Measurements from ENCODE around the gene ZNHIT2.

Gene ZNHIT2

DNA sequence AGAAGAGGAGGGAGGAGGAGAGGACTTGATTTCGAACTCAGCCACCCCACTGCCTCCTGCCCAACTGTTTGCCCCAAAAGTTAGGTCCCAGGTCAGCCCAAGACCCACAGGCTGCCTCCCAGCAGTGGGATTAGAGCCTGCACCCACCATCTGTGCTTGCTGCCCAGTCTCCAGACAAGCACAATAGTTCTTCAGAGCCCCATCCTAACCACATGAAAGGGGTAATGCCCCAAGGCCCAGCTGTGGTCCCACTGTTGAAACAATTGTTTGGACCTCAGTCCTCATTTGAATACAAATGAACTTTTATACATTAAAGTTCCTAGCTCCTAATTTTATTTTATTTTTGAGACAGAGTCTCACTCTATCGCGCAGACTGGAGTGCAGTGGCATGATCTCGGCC lies 26.9 kb downstream of the ZNHIT2 start:
- TF ChIP-seq SPI1 (IDR thresholded peaks at IDR 0.05; ENCODE audit: borderline replicate concordance, low read depth) (no peak), POLR2AphosphoS5 (IDR thresholded peaks at IDR 0.05; ENCODE audit: low read depth) (no peak), GABPA (IDR thresholded peaks at IDR 0.05; ENCODE audit: low read depth) (no peak)
- TF ChIP-seq, protein P1, sequence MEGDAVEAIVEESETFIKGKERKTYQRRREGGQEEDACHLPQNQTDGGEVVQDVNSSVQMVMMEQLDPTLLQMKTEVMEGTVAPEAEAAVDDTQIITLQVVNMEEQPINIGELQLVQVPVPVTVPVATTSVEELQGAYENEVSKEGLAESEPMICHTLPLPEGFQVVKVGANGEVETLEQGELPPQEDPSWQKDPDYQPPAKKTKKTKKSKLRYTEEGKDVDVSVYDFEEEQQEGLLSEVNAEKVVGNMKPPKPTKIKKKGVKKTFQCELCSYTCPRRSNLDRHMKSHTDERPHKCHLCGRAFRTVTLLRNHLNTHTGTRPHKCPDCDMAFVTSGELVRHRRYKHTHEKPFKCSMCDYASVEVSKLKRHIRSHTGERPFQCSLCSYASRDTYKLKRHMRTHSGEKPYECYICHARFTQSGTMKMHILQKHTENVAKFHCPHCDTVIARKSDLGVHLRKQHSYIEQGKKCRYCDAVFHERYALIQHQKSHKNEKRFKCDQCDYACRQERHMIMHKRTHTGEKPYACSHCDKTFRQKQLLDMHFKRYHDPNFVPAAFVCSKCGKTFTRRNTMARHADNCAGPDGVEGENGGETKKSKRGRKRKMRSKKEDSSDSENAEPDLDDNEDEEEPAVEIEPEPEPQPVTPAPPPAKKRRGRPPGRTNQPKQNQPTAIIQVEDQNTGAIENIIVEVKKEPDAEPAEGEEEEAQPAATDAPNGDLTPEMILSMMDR (IDR thresholded peaks at IDR 0.05; ENCODE audit: insufficient read depth, low read length): no peak
- TF ChIP-seq, protein P2, sequence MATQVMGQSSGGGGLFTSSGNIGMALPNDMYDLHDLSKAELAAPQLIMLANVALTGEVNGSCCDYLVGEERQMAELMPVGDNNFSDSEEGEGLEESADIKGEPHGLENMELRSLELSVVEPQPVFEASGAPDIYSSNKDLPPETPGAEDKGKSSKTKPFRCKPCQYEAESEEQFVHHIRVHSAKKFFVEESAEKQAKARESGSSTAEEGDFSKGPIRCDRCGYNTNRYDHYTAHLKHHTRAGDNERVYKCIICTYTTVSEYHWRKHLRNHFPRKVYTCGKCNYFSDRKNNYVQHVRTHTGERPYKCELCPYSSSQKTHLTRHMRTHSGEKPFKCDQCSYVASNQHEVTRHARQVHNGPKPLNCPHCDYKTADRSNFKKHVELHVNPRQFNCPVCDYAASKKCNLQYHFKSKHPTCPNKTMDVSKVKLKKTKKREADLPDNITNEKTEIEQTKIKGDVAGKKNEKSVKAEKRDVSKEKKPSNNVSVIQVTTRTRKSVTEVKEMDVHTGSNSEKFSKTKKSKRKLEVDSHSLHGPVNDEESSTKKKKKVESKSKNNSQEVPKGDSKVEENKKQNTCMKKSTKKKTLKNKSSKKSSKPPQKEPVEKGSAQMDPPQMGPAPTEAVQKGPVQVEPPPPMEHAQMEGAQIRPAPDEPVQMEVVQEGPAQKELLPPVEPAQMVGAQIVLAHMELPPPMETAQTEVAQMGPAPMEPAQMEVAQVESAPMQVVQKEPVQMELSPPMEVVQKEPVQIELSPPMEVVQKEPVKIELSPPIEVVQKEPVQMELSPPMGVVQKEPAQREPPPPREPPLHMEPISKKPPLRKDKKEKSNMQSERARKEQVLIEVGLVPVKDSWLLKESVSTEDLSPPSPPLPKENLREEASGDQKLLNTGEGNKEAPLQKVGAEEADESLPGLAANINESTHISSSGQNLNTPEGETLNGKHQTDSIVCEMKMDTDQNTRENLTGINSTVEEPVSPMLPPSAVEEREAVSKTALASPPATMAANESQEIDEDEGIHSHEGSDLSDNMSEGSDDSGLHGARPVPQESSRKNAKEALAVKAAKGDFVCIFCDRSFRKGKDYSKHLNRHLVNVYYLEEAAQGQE (IDR thresholded peaks at IDR 0.05; ENCODE audit: insufficient replicate concordance, low read depth): no peak
- no peaks in the 10 kb centered on the region for H3K27me3 ChIP-seq (ENCODE audit: insufficient read depth, poor library complexity, severe bottlenecking)
- H3K27ac ChIP-seq (replicated peaks): no peak overlapping the region
- DNase-seq (ENCODE audit: low read depth in 1 of 2, low spot score in 1 of 2): no peak
- H3K4me3 ChIP-seq (replicated peaks; ENCODE audit: insufficient read depth, low read length): no peak overlapping the region

DNA sequence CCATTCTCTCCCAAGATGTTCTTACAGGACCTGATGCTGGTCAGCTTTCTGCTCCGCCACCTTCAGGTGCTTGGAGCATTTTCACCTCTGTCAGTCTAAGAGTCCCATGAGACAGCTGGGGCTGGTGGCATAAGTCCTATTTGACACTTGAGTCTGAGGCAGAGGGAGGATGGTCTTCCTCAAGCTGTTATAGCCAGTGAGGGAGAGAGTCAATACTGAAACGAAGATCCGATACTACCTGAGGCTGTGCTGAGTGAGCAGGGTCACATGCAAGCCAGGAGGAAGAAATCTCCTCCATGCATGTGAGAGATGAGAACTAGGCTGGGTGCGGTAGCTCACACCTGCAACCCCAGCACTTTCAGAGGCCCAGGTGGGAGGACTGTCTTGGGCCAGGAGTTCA lies 27.9 kb downstream of the ZNHIT2 start:
- TF ChIP-seq, protein P2 (IDR thresholded peaks at IDR 0.05; ENCODE audit: insufficient replicate concordance, low read depth): no peak
- TF ChIP-seq POLR2AphosphoS5 (IDR thresholded peaks at IDR 0.05; ENCODE audit: low read depth) (no peak), GABPA (IDR thresholded peaks at IDR 0.05; ENCODE audit: low read depth) (no peak), SPI1 (IDR thresholded peaks at IDR 0.05; ENCODE audit: borderline replicate concordance, low read depth) (no peak)
- TF ChIP-seq, protein P1 (IDR thresholded peaks at IDR 0.05; ENCODE audit: insufficient read depth, low read length): no peak
- no peak for DNase-seq (ENCODE audit: low read depth in 1 of 2, low spot score in 1 of 2)

GRCh38 chr11:65087827-65088226 lies 29.7 kb downstream of the ZNHIT2 start:
- TF ChIP-seq SPI1 (IDR thresholded peaks at IDR 0.05; ENCODE audit: borderline replicate concordance, low read depth) (no peak), GABPA (IDR thresholded peaks at IDR 0.05; ENCODE audit: low read depth) (no peak), POLR2AphosphoS5 (IDR thresholded peaks at IDR 0.05; ENCODE audit: low read depth) (no peak)
- TF ChIP-seq, protein P1 (IDR thresholded peaks at IDR 0.05; ENCODE audit: insufficient read depth, low read length): no peak
- TF ChIP-seq, protein P2 (IDR thresholded peaks at IDR 0.05; ENCODE audit: insufficient replicate concordance, low read depth): no peak
- no peaks in the 10 kb centered on the region for H3K27me3 ChIP-seq (ENCODE audit: insufficient read depth, poor library complexity, severe bottlenecking)
- no peak overlapping the region for H3K4me3 ChIP-seq (replicated peaks; ENCODE audit: insufficient read depth, low read length)
- no peak for DNase-seq (ENCODE audit: low read depth in 1 of 2, low spot score in 1 of 2)
- H3K27ac ChIP-seq (replicated peaks): no peak overlapping the region

More for the DNA sequence above, 27.9 kb downstream of the ZNHIT2 start:
- Histone ChIP-seq H3K27me3 (ENCODE audit: insufficient read depth, poor library complexity, severe bottlenecking) (no peaks in the 10 kb centered on the region), H3K4me3 (replicated peaks; ENCODE audit: insufficient read depth, low read length) (no peak overlapping the region), H3K27ac (replicated peaks) (no peak overlapping the region)

Data from HL-60 (cell line).